GM19395 (cell line): ENCODE results near the gene HIVEP3.

Experiments used
- ATAC-seq: cut with Tn5 transposase; IDR thresholded peaks from one replicate; pipeline ENCODE4 v1.9.1; 2021; ENCODE audit warnings: mild to moderate bottlenecking, moderate library complexity; ENCODE audit not compliant: unreplicated experiment

The HIVEP3 gene

DNA sequence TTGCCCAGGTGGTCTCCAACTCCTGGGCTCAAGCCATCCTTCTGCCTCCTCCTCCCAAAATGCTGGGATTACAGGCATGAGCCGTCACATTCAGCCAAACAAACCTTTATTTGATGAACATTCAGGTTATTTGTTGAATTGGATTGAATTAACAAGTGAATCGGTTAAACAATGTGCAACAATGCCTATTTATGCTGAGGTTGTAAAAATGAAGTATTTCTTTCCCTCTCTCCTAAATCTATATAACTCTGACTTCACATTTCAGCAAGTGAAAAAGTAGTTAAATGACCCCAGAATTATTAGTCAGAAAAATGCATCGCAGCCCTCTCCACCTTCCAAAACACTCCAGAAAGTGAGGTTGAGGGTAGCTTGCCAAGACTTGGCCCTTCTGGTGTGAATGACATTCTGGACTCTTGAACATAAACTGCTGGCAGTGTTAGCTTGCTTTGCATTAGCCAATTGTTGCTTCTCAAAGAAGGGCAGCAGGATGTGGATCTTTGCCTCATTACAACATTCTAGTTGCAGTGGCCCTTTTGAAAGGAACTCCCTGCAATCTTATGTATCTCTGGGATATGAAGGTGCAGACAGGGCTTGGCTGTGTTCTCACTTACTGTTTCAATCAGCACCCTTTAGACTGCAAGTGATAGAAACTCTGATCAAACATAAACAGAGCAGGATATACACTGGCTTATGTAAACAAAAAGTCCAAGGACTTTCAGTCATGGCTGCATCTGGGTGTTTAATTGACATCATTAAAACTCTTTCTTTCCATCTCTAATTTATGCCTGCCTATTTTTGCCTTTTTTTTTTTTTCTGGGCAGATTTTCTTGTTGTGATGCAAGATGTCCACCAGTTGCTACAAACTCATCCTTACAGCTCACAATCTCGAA is 456.7 kb downstream of the HIVEP3 start:
- no peak for ATAC-seq

- ATAC-seq, result no peak
Observed at GRCh38 chr1:41456847-41457540, 461.7 kb downstream of the HIVEP3 start.
